HepG2 (cell line): ENCODE results near the gene ADGRL3. TPM values are rescaled to one million over a fixed set of nuclear protein-coding genes. Genes with fewer than 3 reads are reported as not detected.

Experiments
- ATAC-seq: fragments of 200-7000 bp; cut with Tn5 transposase; 3 replicates; pipeline ENCODE4 v1.9.1; 2020; ENCODE audit warnings: mild to moderate bottlenecking, moderate library complexity
- BruUV-seq: library from RNA; stranded (reverse); fragments of 400-500 nt; replicated peaks from 2 replicates; lab custom pipeline; 2021; lab: Mats Ljungman, UMichigan
- CTCF ChIA-PET: fragments of 300-600 bp; formaldehyde crosslinking; extraction: SDS; loops from one replicate; lab custom pipeline; 2021; ENCODE audit warnings: low total read pairs, inconsistent platforms, low intra/inter-chr PET ratio; lab: Yijun Ruan, JAX
- POLR2A ChIA-PET: fragments of 350-600 bp; sonication (Branson Sonifier 250); formaldehyde crosslinking; loops from one replicate; lab custom pipeline; 2020; ENCODE audit warnings: antibody characterized with exemption, inconsistent platforms; lab: Yijun Ruan, JAX
- DNase-seq: peaks from one replicate; pipeline ENCODE4 v3.0.0-alpha.2; 2015; ENCODE audit warnings: low spot score
- FAIRE-seq: peaks from 3 replicates; lab custom pipeline; 2011; peaks lifted over from hg19 to GRCh38; lab: Jason Lieb, UNC
- H2AFZ ChIP-seq: one replicate; pipeline ENCODE4 v1.6.1; 2011; ENCODE audit warnings: low read length, inconsistent platforms
- H3K27ac ChIP-seq: fragments of 300-600 bp; 3 replicates; pipeline ENCODE4 v1.8.0; 2011; ENCODE audit warnings: mixed run types, mild to moderate bottlenecking, mixed read lengths, low read length, inconsistent platforms; ENCODE audit not compliant: insufficient read depth; ENCODE audit errors: extremely low read length
- H3K27me3 ChIP-seq, 2 experiments: fragments of 200-600 bp in 1 of 2; 2 replicates in 1 of 2; 3 replicates in 1 of 2; pipeline versions ENCODE4 v1.6.0 to v1.8.0; 2011; ENCODE audit warnings: low read length in 2 of 2, mild to moderate bottlenecking in 2 of 2, moderate library complexity in 2 of 2, inconsistent platforms in 1 of 2; ENCODE audit not compliant: insufficient read depth in 2 of 2, control insufficient read depth in 1 of 2
- H3K36me3 ChIP-seq, 2 experiments: fragments of 200-600 bp in 1 of 2; replicated peaks in 1 of 2; 2 replicates in 1 of 2; 3 replicates in 1 of 2; pipeline versions ENCODE4 v1.5.1 to v1.8.0; 2011; ENCODE audit warnings: low read length in 2 of 2, inconsistent platforms in 1 of 2; ENCODE audit not compliant: insufficient read depth in 2 of 2, control insufficient read depth in 1 of 2
- H3K4me1 ChIP-seq: 2 replicates; pipeline ENCODE4 v1.5.1; 2012; ENCODE audit warnings: low read length, inconsistent platforms; ENCODE audit not compliant: insufficient read depth
- H3K4me2 ChIP-seq: 2 replicates; pipeline ENCODE4 v1.6.0; 2011; ENCODE audit warnings: low read depth, low read length, inconsistent platforms
- H3K4me3 ChIP-seq, 3 experiments: fragments of 200-600 bp in 1 of 3; sonication (generic), shearing (Covaris generic) in 1 of 3; replicated peaks in 1 of 3; 2 replicates each; pipeline ENCODE4 v1.5.1; 2011 to 2016; ENCODE audit warnings: low read length in 3 of 3, inconsistent platforms in 2 of 3, low read depth in 2 of 3, mild to moderate bottlenecking in 2 of 3, control low read depth in 1 of 3, mixed read lengths in 1 of 3; ENCODE audit not compliant: insufficient read depth in 1 of 3
- H3K79me2 ChIP-seq: one replicate; pipeline ENCODE4 v1.6.1; 2011; ENCODE audit warnings: low read length, inconsistent platforms; ENCODE audit not compliant: insufficient read depth
- H3K9ac ChIP-seq: 2 replicates; pipeline ENCODE4 v1.6.0; 2011; ENCODE audit warnings: mild to moderate bottlenecking, low read depth, low read length, inconsistent platforms; ENCODE audit not compliant: insufficient read depth
- H3K9me3 ChIP-seq: 2 replicates; pipeline ENCODE4 v1.5.1; 2012; ENCODE audit warnings: mild to moderate bottlenecking, low read length
- H4K20me1 ChIP-seq: 2 replicates; pipeline ENCODE4 v1.6.0; 2011; ENCODE audit warnings: inconsistent platforms, mild to moderate bottlenecking, low read length, moderate library complexity; ENCODE audit not compliant: insufficient read depth
- CREB1 ChIP-seq, 2 experiments: fragments of 450-650 bp in 1 of 2; IDR thresholded peaks; 2 replicates each; pipeline ENCODE4 v1.6.1; 2016 to 2017; ENCODE audit warnings: control low read depth in 1 of 2, mild to moderate bottlenecking in 1 of 2, missing compliant biosample characterization in 1 of 2, missing genetic modification characterization in 1 of 2
- FOXJ3 ChIP-seq: sonication (generic); formaldehyde crosslinking; IDR thresholded peaks from 2 replicates; pipeline ENCODE4 v1.4.0; 2020; ENCODE audit warnings: missing genetic modification reagents, mild to moderate bottlenecking, borderline replicate concordance
- JUNB ChIP-seq: sonication (generic); formaldehyde crosslinking; IDR thresholded peaks from 2 replicates; pipeline ENCODE4 v1.8.0; 2022; ENCODE audit warnings: missing genetic modification reagents, mild to moderate bottlenecking, borderline replicate concordance
- MAZ ChIP-seq, 2 experiments: sonication (generic) in 1 of 2; formaldehyde crosslinking in 1 of 2; IDR thresholded peaks; 2 replicates each; pipeline versions ENCODE4 v1.5.0 to v1.6.1; 2012 to 2020; ENCODE audit warnings: low read depth in 2 of 2, mild to moderate bottlenecking in 2 of 2, borderline replicate concordance in 1 of 2, improper control_type of control experiment in 1 of 2, low read length in 1 of 2, missing genetic modification reagents in 1 of 2, moderate library complexity in 1 of 2
- NR1H2 ChIP-seq: sonication (generic); formaldehyde crosslinking; IDR thresholded peaks from 2 replicates; pipeline ENCODE4 v1.8.1; 2022; ENCODE audit warnings: low read depth, missing genetic modification reagents, borderline replicate concordance
- SP140L ChIP-seq: sonication (generic); formaldehyde crosslinking; IDR thresholded peaks from 2 replicates; pipeline ENCODE4 v1.4.0; 2020; ENCODE audit warnings: missing genetic modification reagents, borderline replicate concordance
- TARDBP ChIP-seq: sonication (generic); formaldehyde crosslinking; IDR thresholded peaks from 2 replicates; pipeline ENCODE4 v1.8.0; 2022; ENCODE audit warnings: mild to moderate bottlenecking, missing genetic modification reagents
- TMF1 ChIP-seq: sonication (generic); formaldehyde crosslinking; IDR thresholded peaks from 2 replicates; pipeline ENCODE4 v1.8.1; 2022; ENCODE audit warnings: low read depth, missing genetic modification reagents
- ZFP36 ChIP-seq: fragments of 150-350 bp; IDR thresholded peaks from 2 replicates; pipeline ENCODE4 v1.6.1; 2018; ENCODE audit warnings: borderline replicate concordance, low read length, low read depth; ENCODE audit not compliant: partially characterized antibody
- ZNF124 ChIP-seq: sonication (generic); formaldehyde crosslinking; IDR thresholded peaks from 2 replicates; pipeline ENCODE4 v1.4.0; 2020; ENCODE audit warnings: missing genetic modification reagents
- ZNF83 ChIP-seq: sonication (generic); formaldehyde crosslinking; IDR thresholded peaks from 2 replicates; pipeline ENCODE4 v1.4.0; 2020; ENCODE audit warnings: missing genetic modification reagents, mild to moderate bottlenecking, borderline replicate concordance
- WGBS: methylation state at CpG from one replicate; pipeline ENCODE4 v1.1.6; 2017; ENCODE audit warnings: low lambda C conversion rate; 5-methylcytosine and 5-hydroxymethylcytosine counted together
- in situ Hi-C: cut with HindIII; loops from 2 replicates; pipeline ENCODE4 v1.10.0; 2017; ENCODE audit warnings: low pct_unique_long_range_greater_than_20kb; ENCODE audit not compliant: extremely low pct_ligation_motif_present
- intact Hi-C: fragments of 100-400 bp; cut with micrococcal nuclease; formaldehyde crosslinking; loops from one replicate; pipeline ENCODE4 v1.10.0; 2022; ENCODE audit not compliant: unreplicated experiment
- polyA plus RNA-seq, 8 experiments: library from polyadenylated mRNA; depleted of rRNA in 3 of 8; stranded (reverse) in 7 of 8; unstranded in 1 of 8; fragments of >200 nt; fragmentation: Illumina TruSeq in 4 of 8; extraction: Trizol in 4 of 8; gene quantifications; 2 replicates each; pipeline versions ENCODE4 v1.2.1 to v1.2.3, GENCODE V29; 2011 to 2016; ENCODE audit warnings: low read depth in 4 of 8, missing spikeins in 1 of 8, mixed read lengths in 1 of 8; ENCODE audit not compliant: insufficient read depth in 1 of 8
- total RNA-seq, 5 experiments: library from RNA; depleted of rRNA; stranded (reverse); fragments of >200 nt; fragmentation: Illumina TruSeq; extraction: Trizol; gene quantifications; 2 replicates each; pipeline ENCODE4 v1.2.3, GENCODE V29; 2016; ENCODE audit warnings: low read depth in 1 of 5
- TF ChIP-seq, protein P1 (sequence below): sonication (generic); formaldehyde crosslinking; IDR thresholded peaks from 2 replicates; pipeline ENCODE4 v1.9.0; 2021; ENCODE audit warnings: missing genetic modification reagents, mild to moderate bottlenecking, borderline replicate concordance
- TF ChIP-seq, protein P2 (sequence below): sonication (generic); formaldehyde crosslinking; IDR thresholded peaks from 2 replicates; pipeline ENCODE4 v1.4.0; 2020; ENCODE audit warnings: mild to moderate bottlenecking, missing genetic modification reagents

The ADGRL3 gene
- total and polyA plus RNA-seq, 2 of the 13 experiments (the other 11 are each of a cell fraction or from before 2014, with no cell fraction given) = 0.04 to 0.05 TPM

DNA sequence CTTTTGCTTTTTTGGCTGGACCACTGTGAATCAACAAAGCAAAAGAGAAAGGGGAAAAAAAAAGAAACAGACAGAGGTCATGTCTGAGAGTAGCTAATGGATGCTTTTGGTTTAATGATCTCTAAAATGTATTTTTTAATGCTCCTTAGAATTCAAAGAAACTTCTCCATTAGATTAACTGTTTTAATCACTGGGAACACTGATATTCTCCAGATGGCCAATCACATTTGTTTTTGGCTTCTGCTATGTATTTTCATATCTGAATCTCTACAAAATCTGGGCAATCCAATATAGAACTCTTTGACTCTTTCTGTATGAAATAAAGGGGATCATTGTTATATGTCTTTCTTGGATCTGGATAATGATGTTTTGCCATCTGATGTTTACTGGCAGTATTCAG is 278.2 kb downstream of the ADGRL3 start (continued):
- TF ChIP-seq, protein P1, sequence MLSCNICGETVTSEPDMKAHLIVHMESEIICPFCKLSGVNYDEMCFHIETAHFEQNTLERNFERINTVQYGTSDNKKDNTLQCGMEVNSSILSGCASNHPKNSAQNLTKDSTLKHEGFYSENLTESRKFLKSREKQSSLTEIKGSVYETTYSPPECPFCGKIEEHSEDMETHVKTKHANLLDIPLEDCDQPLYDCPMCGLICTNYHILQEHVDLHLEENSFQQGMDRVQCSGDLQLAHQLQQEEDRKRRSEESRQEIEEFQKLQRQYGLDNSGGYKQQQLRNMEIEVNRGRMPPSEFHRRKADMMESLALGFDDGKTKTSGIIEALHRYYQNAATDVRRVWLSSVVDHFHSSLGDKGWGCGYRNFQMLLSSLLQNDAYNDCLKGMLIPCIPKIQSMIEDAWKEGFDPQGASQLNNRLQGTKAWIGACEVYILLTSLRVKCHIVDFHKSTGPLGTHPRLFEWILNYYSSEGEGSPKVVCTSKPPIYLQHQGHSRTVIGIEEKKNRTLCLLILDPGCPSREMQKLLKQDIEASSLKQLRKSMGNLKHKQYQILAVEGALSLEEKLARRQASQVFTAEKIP (CRISPR knock-in tag) = no peak
- no peak for TF ChIP-seq FOXJ3 (CRISPR knock-in tag)
- TF ChIP-seq NR1H2 (CRISPR knock-in tag) = no peak

DNA sequence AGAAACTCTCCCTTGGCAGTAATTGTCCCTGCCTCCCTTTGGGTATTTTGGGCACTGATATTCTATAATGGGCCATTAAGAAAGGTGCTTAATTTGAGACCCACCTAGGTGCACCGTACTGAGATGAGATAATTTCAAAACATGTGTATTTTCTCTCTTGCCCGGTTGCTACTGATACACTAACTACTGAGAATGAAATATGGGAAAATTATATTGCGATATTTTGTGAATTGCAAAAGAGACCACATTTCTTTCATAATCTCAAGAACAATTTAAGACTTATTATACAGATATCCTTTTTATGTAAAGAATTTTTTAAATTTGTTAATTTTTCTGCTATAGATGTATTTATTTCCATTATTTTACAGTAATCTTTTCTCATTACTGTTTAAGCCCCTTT is 284.9 kb downstream of the ADGRL3 start:
- 2% methylated on average over 3 of the region's 3 CpGs for WGBS
- Histone ChIP-seq H3K36me3 (no peaks in the 10 kb centered on the region), H2AFZ (no peak overlapping the region), H3K4me3 (no peak overlapping the region), H3K27ac (no peak overlapping the region), H3K79me2 (no peaks in the 10 kb centered on the region), H3K4me2 (no peak overlapping the region), H3K27me3 (no peaks in the 10 kb centered on the region), H3K4me1 (no peaks in the 10 kb centered on the region), H3K9ac (no peak overlapping the region), H3K9me3 (no peaks in the 10 kb centered on the region), H4K20me1 (no peaks in the 10 kb centered on the region)
- no TSS peak for BruUV-seq
- CTCF ChIA-PET = no interaction called here
- intact Hi-C loops = no loop called here
- in situ Hi-C loops = no loop called here
- FAIRE-seq (no peak), ATAC-seq (no peak), DNase-seq (no peak)
- POLR2A ChIA-PET = no interaction called here
- TF ChIP-seq ZNF83 (CRISPR knock-in tag) (no peak), TMF1 (CRISPR knock-in tag) (no peak), JUNB (no peak), ZFP36 (no peak), ZNF124 (CRISPR knock-in tag) (no peak), SP140L (CRISPR knock-in tag) (no peak), TARDBP (CRISPR knock-in tag) (no peak), CREB1 (IDR thresholded peaks at IDR 0.05) (no peak), CREB1 (CRISPR knock-in tag; IDR thresholded peaks at IDR 0.05) (no peak), MAZ (IDR thresholded peaks at IDR 0.05; ENCODE audit: borderline replicate concordance, low read depth, low read length) (no peak), MAZ (CRISPR knock-in tag; IDR thresholded peaks at IDR 0.05; ENCODE audit: low read depth) (no peak)
- TF ChIP-seq, protein P2, sequence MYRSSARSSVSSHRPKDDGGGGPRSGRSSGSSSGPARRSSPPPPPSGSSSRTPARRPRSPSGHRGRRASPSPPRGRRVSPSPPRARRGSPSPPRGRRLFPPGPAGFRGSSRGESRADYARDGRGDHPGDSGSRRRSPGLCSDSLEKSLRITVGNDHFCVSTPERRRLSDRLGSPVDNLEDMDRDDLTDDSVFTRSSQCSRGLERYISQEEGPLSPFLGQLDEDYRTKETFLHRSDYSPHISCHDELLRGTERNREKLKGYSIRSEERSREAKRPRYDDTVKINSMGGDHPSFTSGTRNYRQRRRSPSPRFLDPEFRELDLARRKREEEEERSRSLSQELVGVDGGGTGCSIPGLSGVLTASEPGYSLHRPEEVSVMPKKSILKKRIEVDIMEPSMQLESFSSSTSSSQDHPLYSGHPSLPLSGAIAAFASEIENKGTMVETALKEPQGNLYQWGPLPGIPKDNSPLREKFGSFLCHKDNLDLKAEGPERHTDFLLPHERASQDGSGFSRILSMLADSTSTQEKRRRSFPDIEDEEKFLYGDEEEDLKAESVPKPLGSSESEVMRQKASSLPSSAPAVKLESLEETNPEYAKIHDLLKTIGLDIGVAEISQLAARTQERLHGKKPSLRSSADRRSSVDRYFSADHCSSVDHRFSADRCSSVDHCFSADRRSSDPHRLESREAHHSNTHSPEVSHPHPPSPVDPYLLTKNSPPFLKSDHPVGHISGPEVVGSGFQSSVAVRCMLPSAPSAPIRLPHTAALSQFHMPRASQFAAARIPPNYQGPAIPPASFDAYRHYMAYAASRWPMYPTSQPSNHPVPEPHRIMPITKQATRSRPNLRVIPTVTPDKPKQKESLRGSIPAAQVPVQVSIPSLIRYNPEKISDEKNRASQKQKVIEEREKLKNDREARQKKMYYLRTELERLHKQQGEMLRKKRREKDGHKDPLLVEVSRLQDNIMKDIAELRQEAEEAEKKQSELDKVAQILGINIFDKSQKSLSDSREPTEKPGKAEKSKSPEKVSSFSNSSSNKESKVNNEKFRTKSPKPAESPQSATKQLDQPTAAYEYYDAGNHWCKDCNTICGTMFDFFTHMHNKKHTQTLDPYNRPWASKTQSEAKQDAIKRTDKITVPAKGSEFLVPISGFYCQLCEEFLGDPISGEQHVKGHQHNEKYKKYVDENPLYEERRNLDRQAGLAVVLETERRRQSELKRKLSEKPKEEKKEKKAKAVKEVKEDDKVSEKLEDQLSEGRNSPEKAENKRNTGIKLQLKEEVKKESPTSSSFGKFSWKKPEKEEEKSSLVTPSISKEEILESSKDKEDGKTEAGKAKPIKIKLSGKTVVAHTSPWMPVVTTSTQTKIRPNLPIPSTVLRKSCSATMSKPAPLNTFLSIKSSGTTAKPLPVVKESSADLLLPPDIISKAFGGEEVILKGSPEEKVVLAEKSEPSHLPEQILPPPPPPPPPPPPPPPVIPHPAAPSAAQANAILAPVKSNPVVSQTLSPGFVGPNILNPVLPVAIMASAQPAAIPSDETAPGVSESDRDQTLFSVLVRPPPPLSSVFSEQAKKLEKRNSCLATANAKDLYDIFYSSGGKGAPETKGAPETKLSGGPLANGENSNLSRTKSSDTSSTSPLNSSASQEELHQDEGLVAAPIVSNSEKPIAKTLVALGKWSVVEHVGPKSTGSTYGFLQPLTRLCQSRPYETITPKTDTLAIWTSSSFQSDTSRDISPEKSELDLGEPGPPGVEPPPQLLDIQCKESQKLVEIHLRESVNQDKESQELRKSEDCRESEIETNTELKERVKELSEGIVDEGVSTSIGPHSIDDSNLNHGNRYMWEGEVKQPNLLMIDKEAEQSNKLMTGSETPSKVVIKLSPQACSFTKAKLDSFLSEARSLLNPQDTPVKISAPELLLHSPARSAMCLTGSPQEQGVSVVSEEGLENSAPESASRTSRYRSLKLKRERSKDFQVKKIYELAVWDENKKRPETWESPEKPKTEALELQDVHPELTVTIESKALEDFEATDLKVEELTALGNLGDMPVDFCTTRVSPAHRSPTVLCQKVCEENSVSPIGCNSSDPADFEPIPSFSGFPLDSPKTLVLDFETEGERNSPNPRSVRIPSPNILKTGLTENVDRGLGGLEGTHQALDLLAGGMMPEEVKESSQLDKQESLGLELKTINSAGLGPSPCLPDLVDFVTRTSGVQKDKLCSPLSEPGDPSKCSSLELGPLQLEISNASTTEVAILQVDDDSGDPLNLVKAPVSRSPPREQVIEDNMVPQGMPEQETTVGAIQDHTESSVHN (CRISPR knock-in tag) = no peak
